ENCODE data around the gene ZNF343. TPM values are rescaled to one million over a fixed set of nuclear protein-coding genes. Genes with fewer than 3 reads are reported as not detected.
A peak's percentile ranks its signal among the peaks of the same experiment; 100 is the strongest.

ZNF343 gene
- total RNA-seq, 3 donors from 2014 or later (not counting 1 experiment from before 2014, with no cell fraction given) = 8.1 to 12.3 (median 8.6) TPM

GRCh38 chr20:2462484-2462883, 46.2 kb downstream of the ZNF343 start:
- Mint-ChIP-seq H3K4me3 (no peak overlapping the region), H3K36me3 (peaks cover 36% of the 10 kb centered on the region), H3K4me1 (peaks cover 3 to 8% of the 10 kb centered on the region in 2 donors), H3K9me3 (no peaks in the 10 kb centered on the region), H3K27ac (peak overlapping the region in 1 of 2 donors; percentile 31), H3K27me3 (ENCODE audit: low read depth in 2 of 2) (no peaks in the 10 kb centered on the region)
- H3K4me3 ChIP-seq (ENCODE audit: low read length) = no peak overlapping the region
- ATAC-seq = no peak
- H3K27ac ChIP-seq (ENCODE audit: low read length) = no peak overlapping the region
- WGBS (ENCODE audit: insufficient coverage) = 98% methylated on average over 3 of the region's 3 CpGs
- no peaks in the 10 kb centered on the region for H3K27me3 ChIP-seq (ENCODE audit: control insufficient read depth, insufficient read depth, low read length)
- H3K9me3 ChIP-seq (ENCODE audit: control insufficient read depth, insufficient read depth, low read length) = no peaks in the 10 kb centered on the region
- no peaks in the 10 kb centered on the region for H3K4me1 ChIP-seq (ENCODE audit: control insufficient read depth, insufficient read depth, low read length)
- H3K36me3 ChIP-seq (ENCODE audit: control insufficient read depth, insufficient read depth, low read length) = peaks cover 88% of the 10 kb centered on the region
- no peak for TF ChIP-seq CTCF (IDR thresholded peaks at IDR 0.05)
- intact Hi-C loops (cut with micrococcal nuclease) = no loop called here
- DNase-seq = no peak

DNA sequence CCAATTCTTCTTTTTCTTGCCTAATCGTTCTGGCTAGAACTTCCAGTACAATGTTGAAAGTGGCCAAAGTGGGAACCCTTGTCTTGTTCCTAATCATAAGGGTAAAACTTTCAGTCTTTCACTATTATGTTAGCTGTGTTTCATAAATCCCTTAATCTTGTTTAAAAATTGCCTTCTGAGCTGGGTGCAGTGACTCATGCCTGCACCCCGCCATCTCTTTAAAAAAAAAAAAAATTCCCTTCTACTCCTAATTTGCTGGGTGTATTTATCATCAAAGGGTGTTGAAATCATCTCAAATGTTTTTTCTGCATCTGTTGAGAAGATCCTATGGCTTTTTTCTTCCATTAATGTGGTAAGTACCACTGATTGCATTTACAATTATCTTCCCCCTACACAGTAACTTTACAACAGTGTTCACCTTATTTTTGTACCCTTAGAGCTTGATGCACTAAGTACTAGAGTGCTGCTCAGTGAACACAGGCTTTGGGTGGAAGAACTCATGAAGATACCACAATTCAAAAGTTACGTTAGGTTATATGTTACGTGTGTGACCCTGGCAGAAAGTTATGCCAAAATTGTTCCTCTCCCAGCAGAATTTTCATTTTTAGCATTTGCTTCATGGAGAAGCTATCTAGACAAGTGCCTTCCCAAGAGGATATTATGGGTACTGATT, 47.8 kb downstream of the ZNF343 start:
- Mint-ChIP-seq H3K27ac (peak overlapping the region; percentile 1 to 59), H3K4me1 (no peaks in the 10 kb centered on the region), H3K36me3 (peaks cover 31% of the 10 kb centered on the region), H3K4me3 (no peak overlapping the region), H3K9me3 (no peaks in the 10 kb centered on the region), H3K27me3 (ENCODE audit: low read depth in 2 of 2) (no peaks in the 10 kb centered on the region)
- Histone ChIP-seq H3K9me3 (ENCODE audit: control insufficient read depth, insufficient read depth, low read length) (no peaks in the 10 kb centered on the region), H3K27ac (ENCODE audit: low read length) (no peak overlapping the region), H3K4me3 (ENCODE audit: low read length) (no peak overlapping the region), H3K27me3 (ENCODE audit: control insufficient read depth, insufficient read depth, low read length) (no peaks in the 10 kb centered on the region), H3K36me3 (ENCODE audit: control insufficient read depth, insufficient read depth, low read length) (peaks cover 72% of the 10 kb centered on the region), H3K4me1 (ENCODE audit: control insufficient read depth, insufficient read depth, low read length) (no peaks in the 10 kb centered on the region)
- no peak for TF ChIP-seq CTCF (IDR thresholded peaks at IDR 0.05)
- DNase-seq = no peak
- 97% methylated on average over 2 of the region's 4 CpGs for WGBS (ENCODE audit: insufficient coverage)
- intact Hi-C loops (cut with micrococcal nuclease) = no loop called here
- ATAC-seq = no peak

DNA sequence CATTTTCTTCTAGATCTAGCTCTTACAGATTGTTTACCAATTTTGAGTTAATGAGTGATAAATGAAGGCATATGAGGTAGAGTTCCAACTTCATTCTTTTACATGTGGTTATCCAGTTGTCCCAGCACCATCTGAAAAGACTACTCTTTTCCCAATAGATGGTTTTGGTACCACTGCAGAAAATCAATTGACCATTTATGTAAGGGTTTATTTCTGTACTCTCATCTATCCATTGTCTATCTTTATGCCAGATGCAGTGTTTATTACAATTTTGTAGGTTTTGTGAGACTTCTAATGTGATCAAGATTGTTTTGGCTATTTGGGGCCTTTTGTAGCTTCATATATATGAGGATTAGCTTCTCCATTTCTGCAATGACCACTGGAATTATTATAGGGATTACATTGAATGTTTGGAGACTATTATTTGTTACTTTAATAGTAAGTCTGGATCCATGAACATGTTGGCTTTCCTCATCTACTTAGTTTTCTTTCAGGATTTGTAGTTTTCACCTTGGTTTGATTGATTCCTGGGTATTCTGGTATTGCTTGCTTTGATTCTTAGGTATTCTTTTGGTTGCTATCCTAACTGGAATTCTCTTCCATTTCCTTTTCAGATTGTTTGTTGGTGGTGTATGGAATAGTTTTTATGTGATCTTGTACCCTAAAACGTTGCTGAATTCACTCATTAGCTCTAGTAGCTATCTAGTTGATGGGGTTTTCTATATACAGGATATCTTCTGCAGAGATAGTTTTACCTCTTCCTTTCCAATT, 48.5 kb downstream of the ZNF343 start:
- Histone ChIP-seq H3K27me3 (ENCODE audit: control insufficient read depth, insufficient read depth, low read length) (no peaks in the 10 kb centered on the region), H3K27ac (ENCODE audit: low read length) (no peak overlapping the region), H3K4me1 (ENCODE audit: control insufficient read depth, insufficient read depth, low read length) (no peaks in the 10 kb centered on the region), H3K36me3 (ENCODE audit: control insufficient read depth, insufficient read depth, low read length) (peaks cover 66% of the 10 kb centered on the region), H3K4me3 (ENCODE audit: low read length) (no peak overlapping the region), H3K9me3 (ENCODE audit: control insufficient read depth, insufficient read depth, low read length) (no peaks in the 10 kb centered on the region)
- intact Hi-C loops (cut with micrococcal nuclease) = no loop called here
- Mint-ChIP-seq H3K4me3 (no peak overlapping the region), H3K36me3 (peaks cover 25% of the 10 kb centered on the region), H3K27ac (peak overlapping the region; percentile 1 to 59), H3K9me3 (no peaks in the 10 kb centered on the region), H3K4me1 (no peaks in the 10 kb centered on the region), H3K27me3 (ENCODE audit: low read depth in 2 of 2) (no peaks in the 10 kb centered on the region)
- ATAC-seq (no peak), DNase-seq (no peak)
- TF ChIP-seq CTCF (IDR thresholded peaks at IDR 0.05) = no peak
- no CpG with 5 or more reads among the region's 1 CpG for WGBS (ENCODE audit: insufficient coverage)

All from natural killer cell (primary cell).